Activated T-cell treated with anti-CD3 and anti-CD28 coated beads, Interleukin-2, amount 50 U/mL, for 24 hours (primary cell): Measurements from ENCODE around the gene INTS7.
"Not testable (repeated sequence)": the region's sequence is repeated elsewhere in the genome, so short reads cannot be mapped to it uniquely, and the experiment has no call there.

Experiments used
- DNase-seq: peaks from one replicate; pipeline ENCODE4 v3.0.0-alpha.2; 2020
- H3K27ac Mint-ChIP-seq: 2 replicates; pipeline ENCODE4 v1.8.0; 2020; ENCODE audit warnings: mild to moderate bottlenecking, mixed read lengths
- H3K27me3 Mint-ChIP-seq: 2 replicates; pipeline ENCODE4 v1.8.0; 2020; ENCODE audit warnings: mixed read lengths
- H3K36me3 Mint-ChIP-seq: 2 replicates; pipeline ENCODE4 v1.8.0; 2020; ENCODE audit warnings: low read depth, mixed read lengths
- H3K4me1 Mint-ChIP-seq: 2 replicates; pipeline ENCODE4 v1.8.0; 2020; ENCODE audit warnings: low read depth, mixed read lengths
- H3K4me3 Mint-ChIP-seq: 2 replicates; pipeline ENCODE4 v1.8.0; 2020; ENCODE audit warnings: mild to moderate bottlenecking, moderate library complexity, mixed read lengths
- H3K9me3 Mint-ChIP-seq: 2 replicates; pipeline ENCODE4 v1.8.0; 2020; ENCODE audit warnings: mixed read lengths

The INTS7 gene

DNA sequence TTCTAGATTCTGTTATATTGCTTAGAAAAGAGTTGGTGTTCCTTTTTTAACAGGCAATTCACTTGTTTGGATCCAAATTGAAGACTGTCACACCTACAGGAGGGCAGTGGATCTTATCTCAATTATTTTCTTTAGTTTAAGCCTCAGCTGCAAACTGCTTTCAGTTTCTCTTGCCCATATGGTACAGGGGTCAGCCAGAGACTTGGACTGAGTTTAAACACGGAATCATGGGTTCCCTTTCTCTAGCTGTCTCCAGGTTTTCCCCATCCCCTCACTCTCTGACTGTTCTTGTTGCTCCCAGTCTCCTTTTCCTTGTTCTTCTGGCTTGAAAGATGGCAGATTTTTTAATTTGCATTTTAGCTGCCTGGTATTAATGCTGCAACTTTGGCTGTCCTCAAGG is 18.6 kb upstream of the INTS7 start:
- H3K4me3 Mint-ChIP-seq: no peak overlapping the region
- H3K36me3 Mint-ChIP-seq: peaks cover 95% of the 10 kb centered on the region
- H3K9me3 Mint-ChIP-seq: peaks cover 22% of the 10 kb centered on the region
- no peak overlapping the region for H3K27ac Mint-ChIP-seq
- DNase-seq: no peak
- no peaks in the 10 kb centered on the region for H3K4me1 Mint-ChIP-seq
- no peaks in the 10 kb centered on the region for H3K27me3 Mint-ChIP-seq

DNA sequence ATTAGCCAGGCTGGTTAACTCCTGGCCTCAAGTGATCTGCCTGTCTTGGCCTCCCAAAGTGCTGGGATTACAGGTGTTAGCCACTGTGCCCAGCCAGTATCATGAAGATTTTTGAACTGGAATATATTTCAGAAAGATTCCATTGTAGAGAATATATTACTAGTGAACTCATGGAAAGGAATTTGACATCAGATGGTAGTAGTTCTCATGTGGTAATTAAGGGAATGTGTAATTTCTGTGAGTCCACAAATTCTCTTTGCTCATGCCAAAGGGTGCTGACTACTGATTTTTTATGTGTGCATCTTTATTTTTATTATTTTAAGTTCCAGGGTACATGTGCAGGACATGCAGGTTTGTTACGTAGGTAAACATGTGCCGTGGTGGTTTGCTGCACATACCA is 10.6 kb upstream of the INTS7 start:
- Mint-ChIP-seq H3K36me3 (peaks cover 98% of the 10 kb centered on the region), H3K27ac (no peak overlapping the region), H3K4me3 (no peak overlapping the region), H3K4me1 (peaks cover 6% of the 10 kb centered on the region), H3K9me3 (no peaks in the 10 kb centered on the region), H3K27me3 (no peaks in the 10 kb centered on the region)
- no peak for DNase-seq

DNA sequence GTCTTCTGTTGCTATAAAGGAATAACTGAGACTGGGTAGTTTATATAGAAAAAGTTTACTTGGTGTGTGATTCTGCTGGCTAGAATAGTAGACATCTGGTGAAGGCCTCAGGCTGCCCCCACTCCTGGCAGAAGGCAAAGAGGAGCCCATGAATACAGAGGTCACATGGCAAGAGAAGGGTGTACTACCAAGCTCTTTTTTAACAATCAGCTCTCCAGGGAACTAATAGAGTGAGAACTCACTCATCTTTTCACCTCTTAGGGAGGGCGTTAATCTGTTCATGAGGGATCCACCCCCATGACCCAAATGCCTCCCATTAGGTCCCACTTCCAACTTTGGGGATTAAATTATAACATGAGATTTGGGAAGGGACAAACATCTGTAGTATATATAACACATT is 9.5 kb upstream of the INTS7 start:
- Mint-ChIP-seq H3K4me3 (no peak overlapping the region), H3K36me3 (peaks cover 96% of the 10 kb centered on the region)

DNA sequence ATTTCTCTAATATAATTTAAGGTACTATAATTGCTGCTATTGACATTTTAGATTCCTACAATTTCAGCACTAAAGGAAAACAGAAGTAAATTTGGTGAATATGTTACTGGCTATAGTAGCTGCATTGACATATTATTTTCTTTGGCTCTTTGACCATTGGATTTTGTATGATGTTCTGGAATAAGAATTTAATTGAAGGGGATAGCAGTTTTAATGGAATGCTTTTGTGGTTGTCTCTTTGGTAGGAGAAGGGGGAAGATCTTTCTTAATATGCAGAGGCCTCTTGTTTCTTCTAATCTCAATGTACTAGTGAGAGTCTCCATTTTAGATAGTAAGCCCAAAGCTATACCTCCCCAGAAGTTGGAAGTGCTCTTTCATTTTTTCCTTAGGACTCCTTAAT is 7.1 kb upstream of the INTS7 start:
- Mint-ChIP-seq H3K27me3 (peaks cover 2% of the 10 kb centered on the region), H3K9me3 (no peaks in the 10 kb centered on the region), H3K4me3 (no peak overlapping the region), H3K4me1 (peaks cover 32% of the 10 kb centered on the region), H3K36me3 (peaks cover 93% of the 10 kb centered on the region), H3K27ac (no peak overlapping the region)
- no peak for DNase-seq

More for the DNA sequence above, 9.5 kb upstream of the INTS7 start:
- DNase-seq: no peak
- Mint-ChIP-seq H3K27me3 (no peaks in the 10 kb centered on the region), H3K9me3 (no peaks in the 10 kb centered on the region), H3K4me1 (peaks cover 15% of the 10 kb centered on the region), H3K27ac (no peak overlapping the region)

DNA sequence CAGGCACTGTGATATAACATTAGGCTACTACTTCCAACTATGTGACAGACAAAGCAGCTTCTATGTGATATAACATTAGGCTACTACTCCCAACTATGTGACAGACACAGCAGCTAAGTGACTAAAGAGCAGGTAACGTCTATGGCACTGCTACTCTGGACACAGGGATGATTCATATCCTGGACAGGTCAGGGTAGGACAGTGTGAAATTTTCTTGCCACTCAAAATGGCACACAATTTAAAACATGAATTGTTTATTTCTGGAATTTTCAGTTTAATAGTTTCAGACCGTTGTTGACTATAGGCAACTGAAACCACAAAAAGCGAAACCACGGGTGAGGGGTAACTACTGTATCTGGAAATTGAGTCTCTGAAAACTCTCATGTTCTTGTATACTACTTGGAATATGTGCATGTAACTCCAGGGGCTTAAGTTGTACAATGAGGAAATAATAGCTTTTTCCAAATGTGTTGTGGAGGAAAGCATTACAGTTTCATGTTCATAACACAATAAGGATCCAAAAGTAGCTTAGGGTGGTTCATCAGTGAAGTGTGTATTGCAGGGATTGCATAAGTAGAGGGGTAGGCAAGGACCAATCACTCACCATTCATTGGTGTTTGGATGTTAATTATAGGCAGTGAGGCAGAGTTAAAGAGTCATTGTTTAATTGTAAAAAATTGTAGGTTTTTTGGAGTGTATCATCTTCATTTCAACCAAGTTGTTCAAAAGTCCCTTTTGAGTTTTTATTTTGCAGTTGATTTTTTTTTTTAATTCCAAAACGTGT is 5.5 kb upstream of the INTS7 start:
- peaks cover 2% of the 10 kb centered on the region for H3K27me3 Mint-ChIP-seq
- H3K27ac Mint-ChIP-seq: no peak overlapping the region
- H3K36me3 Mint-ChIP-seq: peaks cover 93% of the 10 kb centered on the region
- peaks cover 37% of the 10 kb centered on the region for H3K4me1 Mint-ChIP-seq
- no peak for DNase-seq
- peak overlapping the region; percentile 7 for H3K4me3 Mint-ChIP-seq
- H3K9me3 Mint-ChIP-seq: no peaks in the 10 kb centered on the region

DNA sequence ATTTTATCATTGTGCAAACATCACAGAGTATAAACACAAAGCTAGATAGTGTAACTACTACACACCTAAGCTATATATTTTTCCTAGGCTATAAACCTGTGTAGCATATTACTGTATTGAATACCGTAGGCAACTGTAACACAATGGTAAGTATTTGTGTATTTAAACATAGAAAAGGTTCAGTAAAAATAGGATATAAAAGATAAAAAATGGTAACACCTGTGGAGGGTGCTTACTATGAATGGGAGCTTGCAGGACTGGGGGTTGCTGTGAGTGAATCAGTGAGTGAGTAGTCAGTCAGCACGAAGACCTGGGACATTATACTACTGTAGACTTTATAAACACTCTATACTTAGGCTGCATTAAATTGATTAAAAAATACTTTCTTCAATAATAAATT is 4.3 kb upstream of the INTS7 start:
- Mint-ChIP-seq H3K4me3 (no peak overlapping the region), H3K4me1 (peaks cover 39% of the 10 kb centered on the region), H3K27ac (no peak overlapping the region), H3K36me3 (peaks cover 91% of the 10 kb centered on the region), H3K9me3 (no peaks in the 10 kb centered on the region), H3K27me3 (peaks cover 2% of the 10 kb centered on the region)
- no peak for DNase-seq

DNA sequence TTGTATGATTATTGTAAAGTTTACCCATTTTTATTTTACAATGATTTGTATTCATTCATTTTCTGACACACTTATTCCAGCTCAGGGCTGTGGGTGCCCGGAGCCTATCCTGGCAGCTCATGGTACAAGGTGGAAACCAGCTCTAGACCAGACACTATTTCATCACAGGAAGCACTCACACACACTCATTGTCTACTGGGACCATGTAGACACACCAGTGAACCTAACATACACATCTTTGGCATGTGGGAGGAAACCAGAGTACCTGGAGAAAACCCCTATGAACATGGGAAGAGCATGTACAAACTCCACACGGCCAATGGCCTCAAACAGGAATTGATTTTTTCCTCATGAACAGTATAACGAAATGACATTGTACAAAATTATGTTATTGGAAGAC is 2.5 kb upstream of the INTS7 start:
- peaks cover 2% of the 10 kb centered on the region for H3K27me3 Mint-ChIP-seq
- H3K36me3 Mint-ChIP-seq: peaks cover 85% of the 10 kb centered on the region
- H3K4me1 Mint-ChIP-seq: peaks cover 50% of the 10 kb centered on the region
- DNase-seq: no peak
- H3K9me3 Mint-ChIP-seq: no peaks in the 10 kb centered on the region
- H3K4me3 Mint-ChIP-seq: peak overlapping the region; percentile 98
- H3K27ac Mint-ChIP-seq: no peak overlapping the region

DNA sequence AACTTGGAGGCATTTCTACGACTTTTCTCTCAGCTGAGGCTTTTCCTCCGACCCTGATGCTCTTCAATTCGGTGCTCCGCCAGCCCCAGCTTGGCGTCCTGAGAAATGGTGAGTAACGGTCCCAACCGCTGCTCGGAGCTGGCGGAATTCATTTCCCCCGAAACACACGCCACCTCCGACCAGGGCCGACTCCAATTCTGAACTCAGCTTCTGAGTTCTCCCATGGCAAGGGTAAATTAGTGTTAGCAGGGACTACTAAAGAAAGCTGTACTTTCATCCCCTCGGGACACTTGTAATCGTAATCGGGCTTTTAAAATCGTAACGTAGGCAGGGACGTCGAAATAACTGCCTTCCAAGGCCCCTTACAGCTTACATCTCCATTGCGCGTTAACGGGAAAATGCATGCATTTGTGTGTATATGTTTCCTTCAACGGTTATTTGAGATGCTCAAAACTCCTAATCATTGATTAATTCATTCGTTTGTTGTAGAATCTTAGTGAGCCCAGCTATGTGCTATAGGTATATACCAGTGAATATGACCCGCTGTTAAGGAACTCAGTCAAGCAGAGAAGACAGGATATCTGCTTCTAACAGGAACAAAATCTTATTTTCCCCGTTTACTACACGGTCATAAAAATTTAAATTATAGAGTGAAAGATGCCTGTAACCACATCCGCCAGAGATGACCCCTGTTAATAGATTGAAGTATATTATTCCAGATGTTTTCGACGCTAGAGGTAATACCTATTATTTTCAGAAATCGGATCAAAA is 663 bp upstream of the INTS7 start:
- Mint-ChIP-seq H3K9me3 (no peaks in the 10 kb centered on the region), H3K4me1 (peaks cover 63% of the 10 kb centered on the region), H3K27me3 (peaks cover 2% of the 10 kb centered on the region), H3K27ac (peak overlapping the region; percentile 100), H3K4me3 (peak overlapping the region; percentile 98), H3K36me3 (peaks cover 79% of the 10 kb centered on the region)
- no peak for DNase-seq

DNA sequence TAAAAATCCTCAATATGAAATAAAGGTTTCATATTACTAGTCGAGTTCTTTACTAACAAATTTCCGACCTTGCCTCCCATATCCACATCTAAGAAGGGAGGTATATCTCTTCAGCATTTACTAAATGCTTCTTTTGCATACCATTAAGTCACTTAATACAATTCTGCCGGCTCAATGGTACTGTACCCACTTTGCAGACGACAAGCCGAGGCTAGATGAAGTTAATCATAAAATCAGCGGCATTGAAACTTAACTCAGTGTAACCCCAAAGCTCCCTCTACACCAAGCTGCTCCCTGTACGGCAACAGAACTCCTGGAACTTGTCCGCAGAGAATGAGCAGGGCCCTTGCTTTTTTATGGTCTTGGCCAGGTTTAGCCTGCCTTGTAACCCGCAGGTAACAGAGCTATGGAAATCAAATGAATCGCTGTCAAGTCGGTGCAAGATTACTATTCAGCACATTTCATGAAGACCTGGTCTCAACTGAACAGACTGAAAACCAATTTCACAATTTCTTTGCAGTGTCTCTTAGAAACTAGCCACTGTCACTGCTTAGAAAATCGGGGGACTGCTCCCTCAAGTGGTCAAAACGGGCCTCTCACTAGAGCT is 738 bp downstream of the INTS7 start:
- no peaks in the 10 kb centered on the region for H3K9me3 Mint-ChIP-seq
- DNase-seq: no peak
- peak overlapping the region; percentile 98 for H3K4me3 Mint-ChIP-seq
- peaks cover 76% of the 10 kb centered on the region for H3K36me3 Mint-ChIP-seq
- peaks cover 2% of the 10 kb centered on the region for H3K27me3 Mint-ChIP-seq
- H3K4me1 Mint-ChIP-seq: peaks cover 64% of the 10 kb centered on the region
- H3K27ac Mint-ChIP-seq: peak overlapping the region; percentile 100

DNA sequence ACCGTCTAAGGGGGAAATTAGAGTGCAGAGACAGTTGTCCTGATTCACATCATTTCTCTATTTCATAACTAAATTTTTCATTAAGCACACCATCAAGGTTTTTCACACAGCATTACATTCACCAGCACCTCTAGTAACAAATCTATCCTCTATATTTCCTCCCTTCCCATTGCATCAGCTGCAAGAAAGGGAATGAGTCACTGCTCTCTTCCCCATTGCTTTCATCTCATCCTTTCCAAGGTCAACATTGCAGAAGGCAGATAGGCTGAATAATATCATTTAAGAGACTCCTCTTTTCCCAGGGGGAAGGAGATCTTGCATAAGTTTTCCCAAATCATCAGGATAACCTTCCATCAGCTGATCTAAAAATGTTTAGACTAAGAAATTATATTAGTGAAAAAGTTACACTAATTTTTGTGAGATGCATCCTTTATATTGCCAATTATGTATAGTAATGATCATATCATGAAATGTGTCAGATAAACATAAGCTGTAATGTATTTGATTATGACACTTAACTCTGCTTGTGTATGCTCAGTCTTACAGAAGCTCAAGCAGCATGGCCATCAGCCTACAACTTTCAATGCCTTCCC is 4.3 kb downstream of the INTS7 start:
- H3K4me1 Mint-ChIP-seq: peaks cover 59% of the 10 kb centered on the region
- H3K36me3 Mint-ChIP-seq: peaks cover 63% of the 10 kb centered on the region
- no peaks in the 10 kb centered on the region for H3K9me3 Mint-ChIP-seq
- H3K27me3 Mint-ChIP-seq: no peaks in the 10 kb centered on the region
- no peak for DNase-seq
- peak overlapping the region; percentile 89 for H3K27ac Mint-ChIP-seq
- peak overlapping the region; percentile 8 for H3K4me3 Mint-ChIP-seq

DNA sequence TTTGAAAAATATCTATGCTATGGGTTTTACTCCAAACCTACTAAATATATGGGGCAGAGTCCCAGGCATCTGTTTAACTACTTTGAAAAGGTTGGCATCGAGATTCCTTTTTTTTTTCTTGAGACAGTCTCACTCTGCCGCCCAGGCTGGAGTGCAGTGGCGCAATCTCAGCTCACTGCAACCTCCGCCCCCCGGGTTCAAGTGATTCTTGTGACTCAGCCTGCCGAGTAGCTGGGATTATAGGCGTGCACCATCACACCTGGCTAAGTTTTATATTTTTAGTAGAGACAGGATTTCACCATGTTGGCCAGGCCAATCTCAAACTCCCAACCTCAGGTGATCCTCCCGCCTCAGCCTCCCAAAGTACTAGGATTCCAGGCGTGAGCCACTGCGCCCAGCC is 7.6 kb downstream of the INTS7 start:
- Mint-ChIP-seq H3K4me1 (peaks cover 50% of the 10 kb centered on the region), H3K36me3 (peaks cover 69% of the 10 kb centered on the region)
- not testable (repeated sequence) for H3K4me3 Mint-ChIP-seq, H3K9me3 Mint-ChIP-seq, H3K27me3 Mint-ChIP-seq, DNase-seq, H3K27ac Mint-ChIP-seq

DNA sequence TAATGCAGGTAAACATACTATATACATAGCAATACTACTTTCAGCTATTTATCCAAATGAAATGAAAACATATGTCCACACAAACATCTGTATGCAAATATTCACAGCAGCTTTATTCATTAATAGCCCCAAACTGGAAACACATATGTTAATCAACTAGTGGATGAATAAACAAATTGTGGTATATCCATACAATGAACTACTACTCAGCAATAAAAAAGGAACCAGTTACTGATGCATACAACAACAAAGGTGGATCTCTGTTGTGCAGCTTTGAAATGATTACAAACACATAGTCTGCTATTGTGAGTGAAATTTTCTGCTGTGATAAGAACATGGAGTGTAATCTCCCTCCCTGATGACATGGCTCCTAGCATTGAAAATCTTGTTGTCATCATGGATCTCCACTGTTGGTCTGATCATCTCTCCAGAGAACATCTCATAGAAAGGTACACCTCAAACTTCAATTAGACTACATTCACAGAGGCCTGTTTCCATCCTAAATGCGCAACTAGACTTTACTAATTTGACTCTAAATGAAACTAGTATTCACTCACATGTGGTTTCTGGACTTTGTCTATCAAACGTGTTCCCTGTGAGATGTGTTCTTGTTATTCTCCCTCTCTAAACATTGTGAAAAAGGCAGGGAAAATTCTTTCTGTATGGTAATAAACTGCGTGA is 10.7 kb downstream of the INTS7 start:
- H3K27ac Mint-ChIP-seq: no peak overlapping the region

DNA sequence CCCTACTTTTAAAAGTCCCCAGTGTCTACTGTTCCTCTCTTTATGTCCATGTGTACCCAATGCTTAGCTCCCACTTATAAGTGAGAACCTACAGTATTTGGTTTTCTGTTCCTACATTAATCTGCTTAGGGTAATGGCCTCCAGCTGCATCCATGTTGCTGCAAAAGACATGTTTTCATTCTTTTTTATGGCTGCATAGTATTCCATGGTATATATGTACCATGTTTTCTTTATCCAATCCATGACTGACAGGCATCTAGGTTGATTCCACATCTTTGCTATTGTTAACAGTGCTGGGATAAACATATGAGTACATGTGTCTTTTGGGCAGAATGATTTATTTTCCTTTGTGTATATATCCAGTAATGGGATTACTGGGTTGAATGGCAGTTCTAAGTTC is 12.4 kb downstream of the INTS7 start:
- not testable (repeated sequence) for H3K4me3 Mint-ChIP-seq, DNase-seq, H3K9me3 Mint-ChIP-seq, H3K27me3 Mint-ChIP-seq, H3K27ac Mint-ChIP-seq
- Mint-ChIP-seq H3K36me3 (peaks cover 68% of the 10 kb centered on the region), H3K4me1 (peaks cover 14% of the 10 kb centered on the region)

More for the DNA sequence above, 10.7 kb downstream of the INTS7 start:
- no peak for DNase-seq
- H3K36me3 Mint-ChIP-seq: peaks cover 67% of the 10 kb centered on the region
- peaks cover 23% of the 10 kb centered on the region for H3K4me1 Mint-ChIP-seq
- H3K9me3 Mint-ChIP-seq: peaks cover 9% of the 10 kb centered on the region
- no peak overlapping the region for H3K4me3 Mint-ChIP-seq
- no peaks in the 10 kb centered on the region for H3K27me3 Mint-ChIP-seq

DNA sequence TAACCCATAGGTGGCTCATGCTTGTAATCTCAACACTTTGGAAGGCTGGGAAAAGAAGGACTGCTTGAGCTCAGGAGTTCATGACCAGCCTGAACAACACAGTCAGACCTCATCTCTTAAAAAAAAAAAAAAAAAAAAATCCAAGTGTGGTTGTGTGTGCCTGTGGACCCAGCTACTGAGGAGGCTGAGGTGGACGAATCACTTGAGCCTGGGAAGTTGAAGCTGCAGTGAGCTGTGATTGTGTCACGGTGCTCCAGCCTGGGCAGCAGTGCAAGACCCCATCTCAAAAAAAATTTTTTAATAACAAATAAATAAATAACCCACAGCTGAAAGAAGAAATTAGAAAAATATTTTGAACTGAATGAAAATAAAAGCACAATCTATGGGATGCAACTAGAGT is 13.8 kb downstream of the INTS7 start:
- peaks cover 9% of the 10 kb centered on the region for H3K4me1 Mint-ChIP-seq
- DNase-seq: no peak
- H3K27me3 Mint-ChIP-seq: no peaks in the 10 kb centered on the region
- H3K9me3 Mint-ChIP-seq: peaks cover 9% of the 10 kb centered on the region
- H3K4me3 Mint-ChIP-seq: no peak overlapping the region
- peaks cover 67% of the 10 kb centered on the region for H3K36me3 Mint-ChIP-seq
- H3K27ac Mint-ChIP-seq: no peak overlapping the region
